ENCODE measurements around the gene ZNF385A.
"Not testable (repeated sequence)": the region's sequence is repeated elsewhere in the genome, so short reads cannot be mapped to it uniquely, and the experiment has no call there.

ZNF385A gene

DNA sequence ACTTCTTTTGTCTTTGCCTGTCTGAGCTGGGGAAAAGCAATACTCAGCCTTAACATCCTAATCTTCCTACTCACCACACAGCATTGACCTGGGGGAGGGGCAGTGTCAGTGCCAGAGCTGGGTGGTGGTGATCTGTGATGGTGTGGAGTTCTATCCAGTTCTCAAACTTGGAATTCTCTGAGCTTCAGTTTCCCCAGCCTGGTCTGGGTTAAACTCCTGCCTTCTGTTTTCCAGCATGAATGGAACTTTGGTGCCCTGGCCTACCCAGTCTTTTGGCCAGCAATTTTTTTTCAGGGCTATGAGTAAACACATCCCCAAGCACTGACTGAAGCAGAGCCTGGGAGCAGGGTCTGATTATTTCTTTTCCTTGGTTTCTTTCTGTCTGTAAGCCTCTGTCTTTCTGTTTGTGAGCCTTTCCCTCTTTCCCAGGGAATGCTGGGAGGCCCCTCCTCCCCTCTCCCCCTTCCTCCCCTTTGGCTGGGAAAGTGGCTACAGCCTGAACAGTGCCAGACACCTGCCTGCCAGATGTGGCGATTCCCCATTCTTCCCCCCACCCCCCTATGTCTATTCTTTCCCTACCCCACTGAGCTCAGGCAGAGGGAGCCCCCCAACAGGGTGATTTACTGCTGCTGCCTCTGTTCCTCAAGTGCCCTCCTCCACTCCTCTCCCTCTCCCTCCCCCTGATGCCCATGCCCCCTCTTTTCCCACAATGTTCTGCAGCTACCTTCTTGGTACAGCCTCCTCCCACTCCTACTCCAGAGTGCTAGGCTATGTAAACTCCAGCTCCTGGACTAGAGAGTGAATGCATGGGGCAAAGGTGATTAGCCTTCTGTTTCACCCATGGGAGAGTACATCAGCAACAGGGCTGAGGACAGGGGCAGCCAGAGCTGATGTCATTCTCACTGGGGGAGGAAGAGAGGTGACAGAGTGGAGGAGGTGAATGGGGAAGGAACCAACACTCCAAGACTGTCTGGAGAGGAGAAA lies 31.4 kb downstream of the ZNF385A start:
- DNase-seq: no peak

GRCh38 chr12:54352022-54352531 lies 32.5 kb downstream of the ZNF385A start:
- peak; percentile 38 for DNase-seq

DNA sequence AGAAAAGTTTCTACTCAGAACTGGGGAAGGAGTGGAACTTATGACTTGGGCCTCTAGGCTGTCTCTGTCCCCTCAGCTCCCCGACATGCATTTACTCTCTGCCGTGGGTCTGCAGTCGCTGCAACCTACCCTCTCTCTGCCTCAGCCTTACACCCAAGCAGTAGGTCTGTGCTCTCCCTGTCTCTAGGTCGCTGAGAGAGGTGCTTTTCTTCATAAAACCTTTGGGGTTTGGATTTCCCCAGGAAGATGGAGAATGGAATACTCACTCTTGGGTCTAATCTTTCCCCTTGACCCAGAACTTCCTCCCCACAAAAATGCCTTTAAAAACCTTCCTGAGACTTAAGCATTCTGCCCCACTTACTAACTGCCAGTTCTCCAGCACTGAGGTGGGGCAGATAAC lies 33.2 kb downstream of the ZNF385A start:
- no peak for DNase-seq

GRCh38 chr12:54350743-54351142 lies 33.8 kb downstream of the ZNF385A start:
- DNase-seq: no peak

- no peak for DNase-seq
These were observed 34.9 kb downstream of the ZNF385A start for GRCh38 chr12:54349679-54350078.

- no peak for DNase-seq
These were observed 35.5 kb downstream of the ZNF385A start for GRCh38 chr12:54349036-54349435.

GRCh38 chr12:54341378-54342300 lies 42.9 kb downstream of the ZNF385A start:
- DNase-seq: no peak

GRCh38 chr12:54340846-54341245 lies 43.7 kb downstream of the ZNF385A start:
- no peak for DNase-seq

DNA sequence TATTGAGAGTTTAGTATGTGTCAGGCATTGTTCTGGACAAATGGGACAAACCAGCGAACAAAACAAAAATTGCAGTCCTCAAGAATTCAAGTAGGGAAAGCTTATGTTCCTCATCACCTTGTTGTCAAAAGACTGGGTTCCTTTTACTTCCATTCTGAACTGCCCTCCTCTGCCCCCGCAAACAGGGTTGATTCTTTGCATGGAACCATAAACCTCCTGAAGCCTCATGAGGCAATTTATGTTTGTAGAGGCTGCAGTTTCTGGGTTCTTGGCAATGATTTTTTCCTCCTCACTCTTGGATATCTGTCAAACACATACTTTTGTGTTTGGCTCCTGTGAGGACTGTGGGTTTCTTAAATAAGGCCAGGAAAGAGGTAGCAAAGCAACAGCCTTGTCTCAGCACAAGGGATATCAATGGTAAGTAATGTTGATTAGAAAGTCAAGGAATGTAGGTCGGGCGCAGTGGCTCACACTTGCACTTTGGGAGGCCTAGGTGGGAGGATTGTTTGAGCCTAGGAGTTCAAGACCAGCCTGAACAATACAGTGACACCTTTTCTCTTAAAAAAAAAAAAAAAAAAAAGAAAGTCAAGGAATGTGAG lies 45.7 kb downstream of the ZNF385A start:
- no peak for DNase-seq

DNA sequence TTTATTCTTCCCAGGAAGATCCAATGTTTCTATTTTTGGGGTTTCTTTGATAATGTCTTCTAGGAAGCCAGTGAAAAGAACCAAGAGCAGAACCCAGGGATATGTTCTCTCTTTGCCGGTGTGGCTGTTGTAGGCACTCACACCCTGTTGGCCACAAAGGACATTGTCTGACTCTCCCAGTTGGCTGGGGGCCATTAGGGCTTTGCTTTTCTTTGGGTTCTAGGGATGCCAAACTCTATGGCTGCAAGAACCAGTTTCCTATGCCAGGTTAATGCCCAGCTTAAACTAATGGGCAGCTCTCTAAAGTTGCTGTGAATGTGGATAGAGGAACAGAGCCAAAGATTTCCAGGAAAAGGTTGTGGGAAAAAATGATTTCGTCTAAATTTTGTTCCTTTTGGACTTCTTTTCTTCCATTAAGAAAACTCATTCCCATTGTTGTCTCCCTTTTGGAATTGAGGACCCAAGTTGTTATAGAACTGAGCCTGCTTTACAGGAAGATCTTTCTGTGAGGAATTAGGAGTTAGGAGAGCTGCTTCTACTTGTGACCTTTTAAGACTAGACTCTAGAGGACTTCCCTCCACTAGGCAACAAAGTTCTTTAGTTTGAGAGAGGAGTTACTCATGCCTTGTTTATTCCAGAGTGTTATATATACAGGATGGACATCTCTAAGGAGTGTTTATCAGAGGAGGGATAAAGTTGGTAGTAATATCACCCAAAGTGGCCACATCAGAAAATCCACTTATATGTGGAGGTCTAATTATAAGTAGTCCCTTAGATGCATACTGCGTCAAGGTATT lies 46.5 kb downstream of the ZNF385A start:
- no peak for DNase-seq

DNA sequence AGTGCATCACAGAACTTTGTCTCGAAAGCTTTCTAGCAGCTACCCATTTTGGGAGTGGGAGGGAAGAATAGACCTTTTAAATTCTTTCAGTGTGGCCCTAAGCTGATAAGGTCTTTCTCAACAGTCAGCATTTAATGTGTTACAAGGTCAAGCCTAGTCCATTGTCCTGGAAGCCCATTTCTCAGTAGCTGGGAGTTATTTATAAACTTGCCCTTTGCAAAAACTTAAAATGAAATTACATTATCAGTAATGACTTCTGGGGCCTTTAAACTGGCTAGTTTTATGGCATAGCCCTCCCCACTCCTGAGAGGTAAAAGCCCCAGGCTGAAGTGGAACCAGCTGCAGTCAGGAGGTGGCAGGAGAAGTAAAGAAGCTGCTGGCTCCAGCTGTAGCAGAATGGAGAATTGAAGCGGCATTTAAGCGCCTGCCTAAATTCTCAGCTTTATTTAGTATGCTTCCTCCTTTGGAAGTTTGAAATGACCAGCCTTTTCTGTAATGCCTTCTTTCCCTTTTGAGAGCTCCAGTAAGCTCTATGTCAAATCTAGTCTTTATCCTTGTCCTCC lies 47.2 kb downstream of the ZNF385A start:
- no peak for DNase-seq

DNA sequence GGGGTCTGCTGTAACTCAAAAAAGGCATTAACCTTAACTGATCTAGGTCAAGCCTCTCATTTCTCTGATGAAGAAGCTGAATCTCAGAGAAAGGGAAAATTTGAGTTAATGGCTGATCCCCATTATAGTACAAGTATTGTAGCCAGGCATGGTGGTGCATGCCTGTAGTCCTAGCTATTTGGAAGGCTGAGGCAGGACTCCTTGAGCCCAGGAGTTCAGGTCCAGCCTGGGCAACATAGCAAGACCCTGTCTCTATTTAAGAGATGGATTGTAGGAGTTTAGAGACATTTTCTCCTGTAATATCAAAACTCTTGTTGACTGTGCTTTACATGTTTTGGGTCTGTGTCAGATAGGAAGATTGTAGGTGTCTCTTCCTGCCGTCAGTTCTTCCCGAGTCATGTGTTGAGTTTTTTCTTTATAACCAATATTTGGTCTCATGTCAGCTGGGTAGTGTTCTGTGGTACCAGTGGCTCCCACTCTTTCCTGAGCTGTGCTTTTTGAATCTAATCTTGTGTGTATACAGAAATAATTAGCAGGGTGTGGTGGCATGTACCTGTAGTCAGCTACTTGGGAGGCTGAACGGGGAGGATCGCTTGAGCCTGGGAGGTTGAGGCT lies 51.0 kb downstream of the ZNF385A start:
- DNase-seq: no peak

DNA sequence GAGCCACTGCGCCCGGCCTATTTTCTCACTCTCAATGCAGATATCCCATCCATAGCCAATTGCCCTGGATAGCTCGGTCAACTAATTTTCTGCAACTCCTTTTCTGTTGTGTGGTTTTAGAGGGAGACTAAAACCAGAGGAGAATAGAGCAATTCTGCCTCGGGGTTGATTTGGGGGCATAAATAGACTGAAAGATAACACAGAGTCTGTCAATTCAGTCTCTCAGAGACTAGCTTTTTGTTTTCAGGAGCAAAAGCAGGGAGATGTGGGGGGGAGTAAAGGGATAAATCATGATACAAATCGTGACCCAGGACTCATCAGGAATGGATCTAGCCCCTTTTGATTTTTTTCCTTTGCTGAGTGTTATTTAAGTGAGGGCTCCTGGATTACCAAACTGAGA lies 53.1 kb downstream of the ZNF385A start:
- DNase-seq: no peak

DNA sequence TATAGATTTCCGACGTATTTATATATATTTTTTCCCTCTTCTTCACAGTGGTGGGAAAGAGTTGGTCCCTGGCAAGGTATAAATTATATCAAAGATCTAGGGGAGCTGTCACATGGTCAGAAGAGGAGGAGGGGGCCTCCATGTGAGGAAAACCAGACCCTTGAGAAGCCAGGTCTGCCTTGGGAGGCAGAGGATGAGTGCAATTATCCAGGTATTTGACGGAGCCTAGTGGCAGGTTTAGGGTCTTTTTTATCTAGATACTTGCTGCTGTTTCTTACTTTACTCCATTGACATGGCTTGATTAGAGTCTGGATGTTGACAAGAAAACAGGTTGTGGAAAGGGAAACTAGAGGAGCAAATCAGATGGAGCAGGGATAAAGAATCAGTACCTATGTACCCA lies 54.1 kb downstream of the ZNF385A start:
- no peak for DNase-seq

DNA sequence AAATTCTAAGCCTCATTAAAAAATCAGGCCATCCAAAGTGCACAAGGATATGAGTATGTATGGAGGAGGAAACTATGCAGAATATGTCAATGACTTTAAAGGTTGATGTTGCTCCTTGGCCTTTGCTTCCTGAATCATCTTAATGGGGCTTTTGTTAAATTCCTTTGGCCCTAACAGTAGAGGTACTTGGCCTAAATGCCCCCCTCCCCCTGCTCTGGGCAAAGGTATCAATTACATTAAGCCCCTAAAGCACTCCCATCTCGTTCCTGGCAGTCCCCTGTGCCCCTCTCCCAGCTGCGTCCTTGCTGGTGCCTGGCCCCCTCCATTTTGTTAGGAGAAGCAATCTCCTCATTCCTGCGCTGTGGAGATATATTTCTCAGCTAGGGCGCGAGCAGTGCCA lies 54.8 kb downstream of the ZNF385A start:
- no peak for DNase-seq

- no peak for DNase-seq
These were observed 55.8 kb downstream of the ZNF385A start for GRCh38 chr12:54328595-54329337.

DNA sequence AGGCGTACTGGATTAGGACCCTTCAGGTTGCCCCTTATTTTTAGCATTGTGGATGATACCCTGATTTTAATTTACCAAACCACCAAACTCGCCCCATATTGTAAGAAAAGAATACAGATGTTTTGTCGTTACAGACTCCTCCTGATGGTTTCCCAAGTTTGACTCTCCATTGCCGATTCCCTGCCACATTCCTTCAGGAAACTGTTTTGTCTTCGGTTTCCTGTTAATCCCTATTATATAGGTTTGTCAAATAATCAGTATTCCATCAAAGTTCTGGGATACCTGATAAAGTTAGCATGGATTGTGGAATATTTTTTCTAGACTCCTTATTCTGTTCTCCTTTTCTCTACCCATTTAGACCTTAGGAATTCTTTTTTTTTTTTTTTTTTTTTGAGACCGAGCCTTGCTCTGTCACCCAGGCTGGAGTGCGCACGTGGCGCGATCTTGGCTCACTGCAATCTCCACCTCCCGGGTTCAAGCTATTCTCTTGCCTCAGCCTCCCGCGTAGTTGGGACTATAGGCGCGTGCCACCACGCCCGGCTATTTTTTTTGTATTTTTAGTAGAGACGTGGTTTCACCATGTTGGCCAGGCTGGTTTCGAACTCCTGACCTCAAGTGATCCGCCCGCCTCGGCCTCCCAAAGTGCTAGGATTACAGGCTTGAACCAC lies 59.0 kb downstream of the ZNF385A start:
- DNase-seq: not testable (repeated sequence)

- DNase-seq: peak; percentile 93
These were observed 59.7 kb downstream of the ZNF385A start, which contains the start of gene COPZ1 for GRCh38 chr12:54324617-54325441. Gene COPZ1, plus strand, starts transcription at chr12:54325131. Its CDS starts 33 bp downstream, at chr12:54325164.

- no peak for DNase-seq
These were observed 63.2 kb downstream of the ZNF385A start for GRCh38 chr12:54321363-54321762.

Data from activated naive CD4-positive, alpha-beta T cell treated with Interleukin-2 at 50 U/mL for 16 hours (primary cell).